NCI-H82 treated with DMSO at 0.1 percent for 48 hours (cell line): ENCODE measurements around the gene ZNF714.
"Not testable (repeated sequence)": the region's sequence is repeated elsewhere in the genome, so short reads cannot be mapped to it uniquely, and the experiment has no call there.

ENCODE experiments used
- DNase-seq: peaks from one replicate; lab custom pipeline; 2025; ENCODE audit not compliant: unreplicated experiment; lab: John Stamatoyannopoulos, UW

ZNF714 gene

DNA sequence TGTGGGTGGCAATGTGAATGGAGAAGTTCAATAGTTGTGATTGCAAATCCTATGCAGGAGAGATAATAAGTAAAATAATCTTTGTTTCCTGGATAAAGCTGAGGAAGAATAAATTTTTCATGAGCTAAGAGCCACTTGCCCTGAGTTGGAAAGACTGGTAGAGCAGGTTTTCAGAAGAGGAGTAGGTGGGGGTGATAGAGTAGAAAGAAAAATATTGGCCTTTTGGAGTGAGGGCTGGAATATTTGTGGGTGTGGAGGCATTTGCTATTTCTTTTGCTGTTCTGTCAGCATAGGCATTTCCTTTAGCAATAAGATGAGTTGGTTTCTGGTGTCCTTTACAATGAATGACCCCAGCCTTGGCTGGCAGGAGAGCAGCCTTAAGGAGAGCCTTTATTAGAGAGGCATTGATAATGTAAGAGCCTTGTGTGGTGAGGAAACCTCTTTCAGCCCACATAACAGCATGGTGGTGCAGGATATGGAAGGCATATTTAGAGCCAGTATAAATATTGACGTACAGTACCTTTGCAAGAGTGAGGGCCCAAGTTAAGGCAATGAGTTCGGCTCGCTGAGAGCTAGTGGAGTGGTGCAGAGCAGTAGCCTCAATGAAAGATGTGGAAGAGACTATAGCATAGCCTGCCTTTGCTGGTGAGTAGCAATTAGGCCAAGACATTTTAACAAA, 48.2 kb downstream of the ZNF714 start:
- DNase-seq = no peak

DNA sequence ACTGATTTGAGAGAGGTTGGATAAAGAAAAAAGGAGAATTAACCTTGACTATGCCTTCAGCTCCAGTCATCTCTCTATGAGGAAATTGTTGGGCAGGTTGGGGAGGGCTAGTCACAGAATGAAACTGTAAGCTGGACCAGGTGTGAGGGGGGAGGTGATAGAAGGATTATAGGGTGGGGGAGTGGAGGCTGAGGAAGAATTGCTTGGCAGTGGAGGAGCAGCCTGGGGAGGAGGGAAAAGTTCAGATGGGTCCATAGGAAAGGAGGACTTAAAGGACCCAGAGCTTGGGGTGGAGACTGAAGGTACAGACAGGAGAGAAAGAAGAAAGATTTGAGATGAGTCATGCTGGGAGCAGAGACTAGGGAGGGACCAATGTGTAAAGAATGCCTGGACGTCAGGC, 51.6 kb downstream of the ZNF714 start:
- DNase-seq = no peak

DNA sequence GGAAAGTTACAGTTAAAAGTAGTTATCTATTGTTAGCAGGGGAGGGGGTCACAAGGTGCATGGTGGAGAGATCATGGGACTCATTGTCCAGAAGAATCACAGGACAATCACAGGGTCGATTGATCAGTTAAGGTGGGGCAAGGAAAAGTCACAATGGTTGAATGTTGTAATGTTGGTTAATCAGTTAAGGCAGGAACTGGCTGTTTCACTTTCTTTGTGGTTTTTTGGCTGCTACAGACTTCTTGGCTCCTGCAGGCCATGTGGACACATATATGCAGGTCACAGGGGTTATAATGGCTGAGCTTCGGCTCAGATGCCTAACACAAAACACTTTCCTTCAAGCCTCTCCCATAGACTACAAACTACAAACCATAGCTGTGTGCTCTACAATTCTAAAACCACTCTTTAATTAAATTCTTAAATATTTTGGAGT, 52.9 kb downstream of the ZNF714 start:
- no peak for DNase-seq

DNA sequence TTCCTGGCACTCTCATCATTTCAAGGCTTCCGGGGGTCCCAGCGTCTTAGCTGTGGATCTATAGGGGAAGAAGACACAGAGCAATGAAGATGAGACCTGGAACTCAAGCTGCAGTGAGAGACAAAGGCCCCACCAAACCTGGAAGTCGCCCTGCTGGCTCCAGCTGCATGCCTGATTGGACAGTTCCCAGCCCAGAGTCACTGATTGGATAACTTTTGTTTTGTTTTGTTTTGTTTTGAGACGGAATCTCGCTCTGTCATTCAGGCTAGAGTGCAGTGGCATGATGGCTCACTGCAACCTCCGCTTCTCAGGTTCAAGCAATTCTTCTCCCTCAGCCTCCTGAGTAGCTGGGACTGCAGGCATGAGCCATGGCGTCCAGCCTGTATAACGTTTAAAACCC, 53.4 kb downstream of the ZNF714 start:
- no peak for DNase-seq

DNA sequence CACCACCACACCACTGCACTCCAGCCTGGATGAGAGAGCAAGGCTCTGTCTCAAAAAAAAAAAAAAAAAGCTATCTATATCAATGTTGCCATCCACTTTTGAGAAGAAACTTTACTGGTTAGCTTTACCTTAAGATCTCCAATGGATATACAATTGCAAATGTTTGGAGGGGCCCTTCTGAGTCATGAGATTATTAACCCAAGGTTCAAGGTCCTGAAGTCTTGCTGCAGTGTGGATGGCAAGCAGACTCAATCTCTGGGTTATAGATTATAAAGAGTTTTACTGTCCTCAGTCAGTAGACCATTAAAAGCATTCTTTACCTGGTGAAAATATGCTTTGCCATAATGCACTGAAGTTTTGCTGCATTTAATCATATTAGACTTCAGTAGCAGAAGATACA, 56.1 kb downstream of the ZNF714 start:
- DNase-seq = no peak

DNA sequence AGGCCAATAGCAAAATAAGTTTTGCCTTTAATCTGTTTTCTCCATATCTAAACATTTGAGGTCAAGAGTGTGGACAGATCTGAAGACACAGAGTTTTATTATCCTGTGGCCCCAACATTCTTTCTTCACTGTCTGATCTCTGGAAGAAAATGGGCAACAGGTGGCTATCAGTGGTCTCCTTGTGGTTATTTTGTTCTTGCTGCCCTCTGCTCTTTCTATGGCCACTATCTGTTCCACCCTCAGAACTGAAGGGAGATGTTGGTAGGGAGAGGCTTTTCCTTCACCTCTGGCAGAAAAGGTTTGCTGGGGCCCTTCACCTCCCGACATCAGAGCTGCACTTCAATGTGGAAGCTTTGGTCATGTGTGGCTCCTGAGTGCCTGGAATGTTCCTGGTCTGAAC, 59.0 kb downstream of the ZNF714 start:
- not testable (repeated sequence) for DNase-seq

DNA sequence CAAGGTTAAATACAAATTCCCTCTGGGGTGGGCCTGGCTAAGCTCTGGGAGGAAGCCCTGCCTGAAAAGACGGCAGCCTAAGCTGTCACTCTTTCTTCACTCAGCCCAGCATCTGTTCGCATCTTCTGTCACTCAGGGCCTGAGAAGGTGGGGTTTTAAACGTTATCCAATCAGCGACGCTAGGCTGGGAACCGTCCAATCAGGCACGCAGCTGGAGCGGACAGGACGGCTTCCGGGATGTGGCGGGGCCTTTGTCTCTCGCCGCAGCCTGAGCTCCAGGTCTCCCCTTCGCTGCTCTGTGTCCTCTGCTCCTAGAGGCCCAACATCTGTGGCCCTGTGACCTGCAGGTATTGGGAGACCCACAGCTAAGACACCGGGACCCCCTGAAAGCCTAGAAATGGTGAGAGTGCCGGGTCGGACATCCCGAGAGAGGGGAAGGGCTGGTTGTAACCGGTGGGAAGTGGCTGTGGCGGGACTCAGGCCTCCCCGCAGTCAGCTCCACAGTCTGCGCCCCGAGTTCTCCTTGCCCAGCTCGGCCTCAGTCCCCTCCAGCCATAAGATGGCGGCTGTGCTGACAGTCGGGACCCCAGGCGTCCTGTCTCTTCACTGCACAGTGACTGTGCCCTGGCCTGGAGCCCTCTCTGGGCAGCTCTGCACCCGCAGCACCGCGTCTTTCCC, 59.9 kb downstream of the ZNF714 start, which contains the start of gene ZNF431:
Gene ZNF431 (plus strand): TSS at position 254 of the 678 bp plus-strand sequence. CDS start 144 bp downstream, at position 398.
- peak; percentile 92 for DNase-seq

DNA sequence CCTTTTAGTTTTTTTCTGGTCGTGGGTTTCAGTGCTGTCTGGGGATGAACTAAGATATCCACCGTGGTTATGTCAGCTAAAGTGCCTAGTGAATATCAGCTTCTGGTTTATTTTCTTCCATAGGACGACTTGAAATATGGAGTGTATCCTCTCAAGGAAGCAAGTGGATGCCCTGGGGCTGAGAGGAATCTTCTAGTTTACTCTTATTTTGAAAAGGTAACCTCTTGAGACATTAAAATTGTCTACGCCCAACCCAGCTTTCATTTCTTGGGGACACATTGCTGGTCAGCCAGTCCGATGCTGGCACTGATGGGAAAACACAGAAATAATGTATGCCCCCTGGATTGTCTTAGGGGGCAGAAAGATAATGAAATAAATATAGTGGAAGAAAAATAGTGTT, 61.4 kb downstream of the ZNF714 start:
- DNase-seq = no peak

DNA sequence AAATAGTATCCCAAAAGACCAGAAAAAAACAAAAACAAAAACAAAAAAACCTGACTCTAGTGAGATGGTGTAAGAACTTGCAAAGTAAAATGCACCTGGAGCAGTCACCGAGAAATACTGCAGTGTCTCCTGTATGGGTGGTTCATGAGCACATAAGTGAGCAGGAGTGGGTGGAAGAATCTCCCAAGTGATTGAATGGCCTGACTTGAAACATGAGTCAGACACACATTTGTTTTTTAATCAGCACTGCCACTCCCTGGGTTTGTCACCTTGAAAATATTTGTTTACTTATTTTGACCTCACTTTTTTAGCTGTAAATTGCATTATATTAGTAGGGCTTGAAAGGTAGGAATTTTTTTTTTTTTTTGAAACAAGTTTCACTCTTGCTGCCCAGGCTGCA, 61.9 kb downstream of the ZNF714 start:
- DNase-seq = no peak

DNA sequence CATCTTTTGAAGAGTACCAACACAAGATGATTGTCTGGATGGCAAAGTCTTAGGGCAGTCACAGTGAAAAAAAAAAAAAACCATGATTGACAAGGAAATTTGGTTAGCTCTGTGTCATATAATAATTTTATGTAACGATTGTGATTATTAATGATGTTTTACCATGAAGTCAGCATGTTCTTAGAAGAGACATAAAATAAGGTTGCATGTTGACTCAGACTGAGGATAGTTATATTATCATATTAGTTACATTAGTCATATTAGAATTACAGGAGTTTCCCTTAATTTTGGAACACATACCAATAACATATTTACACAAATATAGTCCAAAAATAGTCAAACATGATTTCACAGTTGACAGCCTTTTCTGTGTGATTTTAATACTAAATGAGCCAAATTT, 65.5 kb downstream of the ZNF714 start:
- no peak for DNase-seq

DNA sequence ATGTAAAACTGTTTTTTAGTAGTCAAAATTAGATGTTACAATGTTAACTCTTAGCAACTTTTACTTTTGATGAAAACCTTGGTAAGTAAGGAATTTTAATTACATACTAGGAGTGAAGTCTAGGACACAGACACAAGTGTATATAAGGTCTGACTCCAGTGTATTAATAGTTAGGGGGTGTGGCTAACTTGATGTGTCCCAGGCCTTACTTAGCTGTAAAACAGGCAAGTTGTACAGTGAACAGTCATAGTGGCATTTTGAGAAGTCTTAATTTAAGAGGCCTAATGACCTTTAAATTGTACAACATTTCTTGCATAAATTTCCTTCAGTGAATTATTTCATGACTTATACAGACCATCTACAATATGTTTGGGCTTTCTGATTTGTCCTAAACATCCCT, 66.7 kb downstream of the ZNF714 start:
- no peak for DNase-seq

DNA sequence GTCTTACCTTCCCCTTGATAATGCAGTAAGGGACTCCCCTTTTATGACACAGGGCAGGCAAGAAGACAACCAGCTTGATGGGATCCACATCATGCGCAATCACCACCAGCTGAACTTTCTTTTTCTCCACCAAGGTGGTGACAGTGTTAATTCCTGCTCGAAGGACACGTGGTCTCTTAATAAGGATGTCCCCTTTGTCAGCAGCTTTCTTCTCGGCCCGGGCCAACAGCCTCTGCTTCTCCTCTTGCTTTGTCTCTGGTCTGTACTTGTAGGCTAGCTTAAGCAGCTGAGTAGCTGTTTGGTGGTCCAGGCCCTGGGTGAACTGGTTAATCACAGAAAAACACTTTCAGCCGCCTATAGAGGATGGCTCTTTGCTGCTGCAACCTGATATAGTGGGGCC, 67.9 kb downstream of the ZNF714 start:
- DNase-seq = no peak

DNA sequence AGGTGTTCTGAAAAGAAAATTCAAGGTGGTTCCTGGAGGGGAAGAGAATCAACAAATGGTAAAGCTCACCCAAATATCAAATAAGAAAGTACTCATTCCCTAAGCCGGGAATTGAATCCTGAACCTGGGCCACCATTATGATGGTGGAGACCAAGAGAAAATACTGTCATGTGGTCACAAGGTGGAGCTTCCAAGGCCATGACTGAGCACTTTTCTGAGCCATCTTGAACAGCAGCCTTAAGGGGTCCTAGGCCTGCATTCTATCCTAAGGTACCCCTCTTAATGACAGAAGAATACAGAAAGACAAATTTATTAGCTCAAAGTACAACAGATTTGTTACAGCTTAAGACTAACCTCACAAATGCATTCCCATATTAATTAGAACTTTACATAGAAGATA, 69.5 kb downstream of the ZNF714 start:
- no peak for DNase-seq

DNA sequence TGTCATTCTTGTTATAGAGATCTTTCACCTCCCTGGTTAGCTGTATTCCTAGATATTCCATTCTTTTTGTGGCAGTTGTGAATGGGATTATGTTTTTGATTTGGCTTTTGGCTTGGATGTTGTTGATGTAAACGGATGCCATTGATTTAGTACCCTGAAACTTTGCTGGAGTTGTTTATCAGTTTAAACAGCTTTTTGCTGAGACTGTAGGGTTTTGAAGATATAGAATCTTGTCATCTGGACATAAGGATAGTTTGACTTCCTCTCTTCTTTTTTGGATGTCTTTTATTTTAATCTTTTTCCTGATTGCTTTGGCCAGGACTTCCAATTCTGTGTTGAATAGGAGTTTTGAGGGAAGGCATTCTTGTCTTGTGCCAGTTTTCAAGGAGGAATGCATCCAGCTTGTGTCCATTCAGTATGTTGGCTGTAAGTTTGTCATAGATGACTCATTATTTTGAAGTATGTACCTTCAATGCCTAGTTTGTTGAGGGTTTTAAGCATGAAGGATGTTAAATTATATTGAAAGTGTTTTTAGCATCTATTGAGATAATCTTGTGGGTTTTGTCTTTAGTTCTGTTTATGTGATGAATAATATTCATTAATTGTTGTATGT, 76.6 kb downstream of the ZNF714 start:
- no peak for DNase-seq

DNA sequence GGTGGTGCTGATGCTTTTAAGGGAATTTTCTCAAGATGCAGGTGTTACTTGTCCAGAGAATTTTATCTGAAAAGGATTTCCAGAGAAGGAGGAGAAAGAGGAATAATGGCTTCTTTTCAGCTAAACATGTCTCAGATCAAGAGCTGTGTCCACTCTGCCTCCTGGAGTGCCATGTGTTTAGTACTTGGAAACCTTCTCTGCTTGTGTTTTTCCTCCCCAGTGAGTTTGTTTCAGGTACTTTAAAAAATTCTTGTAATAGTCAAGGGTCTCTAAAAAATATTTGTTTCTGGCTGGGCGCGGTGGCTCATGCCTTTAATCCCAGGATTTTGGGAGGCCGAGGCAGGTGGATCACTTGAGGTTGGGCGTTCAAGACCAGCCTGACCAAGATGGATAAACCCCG, 82.5 kb downstream of the ZNF714 start:
- no peak for DNase-seq

DNA sequence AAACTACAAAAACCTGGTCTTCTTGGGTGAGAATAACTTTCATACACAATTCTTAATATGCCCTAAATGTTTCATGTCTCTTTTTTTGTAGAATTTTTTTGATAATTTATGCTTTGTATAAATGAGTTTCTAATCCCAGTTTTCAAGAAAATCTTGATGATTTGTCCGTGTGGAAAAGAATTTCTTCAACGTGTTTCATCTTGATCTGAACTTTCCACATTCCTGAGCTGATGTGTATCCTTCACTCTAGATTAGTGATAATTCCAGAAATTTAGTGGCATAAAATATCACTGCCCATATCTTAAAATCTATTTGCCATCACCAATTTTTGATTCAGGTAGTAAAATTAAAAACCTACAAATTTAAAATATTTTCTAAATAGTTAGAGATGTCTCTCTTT, 84.4 kb downstream of the ZNF714 start:
- no peak for DNase-seq
